Measurements from ENCODE around the gene TPP2. TPM values are rescaled to one million over a fixed set of nuclear protein-coding genes. Genes with fewer than 3 reads are reported as not detected.

Gene TPP2
- polyA plus RNA-seq, 1 donor from 2014 or later: 45.4 TPM

DNA sequence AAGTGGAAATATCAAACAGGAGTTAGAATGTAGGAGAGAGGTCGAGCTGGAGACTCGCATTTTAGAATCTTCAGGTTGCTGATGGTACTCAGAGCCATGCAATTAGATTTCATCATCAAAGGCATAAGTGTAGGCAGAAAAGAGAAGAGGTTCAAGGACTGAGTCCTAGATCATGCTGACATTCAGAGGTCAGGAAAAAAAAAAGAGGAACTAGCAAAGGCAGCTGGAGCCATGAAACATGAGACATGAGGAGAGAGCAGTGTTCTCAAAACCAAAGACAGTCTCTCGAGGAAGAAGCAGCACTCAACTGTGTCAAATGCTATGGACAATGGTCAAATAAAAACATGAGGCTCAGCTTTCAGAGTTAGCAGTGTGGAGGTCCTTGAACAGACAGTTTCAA, 12.4 kb upstream of the TPP2 start:
- Histone ChIP-seq H3K9me2 (ENCODE audit: insufficient read depth, low read length) (no peaks in the 10 kb centered on the region), H3K4me2 (ENCODE audit: low read length) (no peak overlapping the region), H3K4me3 (ENCODE audit: low read length) (no peak overlapping the region), H3F3A (ENCODE audit: insufficient read depth, low read length, poor library complexity, severe bottlenecking) (no peaks in the 10 kb centered on the region), H4K20me1 (ENCODE audit: insufficient read depth) (no peaks in the 10 kb centered on the region), H3K36me3 (ENCODE audit: insufficient read depth, low read length) (no peaks in the 10 kb centered on the region), H3K27me3 (ENCODE audit: insufficient read depth, low read depth, low read length) (no peaks in the 10 kb centered on the region), H3K79me2 (replicated peaks; ENCODE audit: insufficient read depth, low read length) (no peaks in the 10 kb centered on the region), H3K9ac (ENCODE audit: low read length) (no peak overlapping the region), H3K27ac (ENCODE audit: low read length) (no peak overlapping the region), H3K9me3 (ENCODE audit: low read length) (no peaks in the 10 kb centered on the region), H2AFZ (ENCODE audit: low read depth, low read length) (no peak overlapping the region)
- TF ChIP-seq RAD21 (conservative IDR thresholded peaks at IDR 0.05): no peak
- no peak for TF ChIP-seq EP300 (conservative IDR thresholded peaks at IDR 0.05; ENCODE audit: poor library complexity, severe bottlenecking)
- TF ChIP-seq TAF1 (IDR thresholded peaks at IDR 0.05; ENCODE audit: low read depth): no peak
- no peak for TF ChIP-seq POLR2AphosphoS5 (IDR thresholded peaks at IDR 0.05)
- TF ChIP-seq EZH2 (IDR thresholded peaks at IDR 0.05; ENCODE audit: borderline replicate concordance, insufficient read depth, low read length, poor library complexity, severe bottlenecking): no peak
- TF ChIP-seq, protein P1, sequence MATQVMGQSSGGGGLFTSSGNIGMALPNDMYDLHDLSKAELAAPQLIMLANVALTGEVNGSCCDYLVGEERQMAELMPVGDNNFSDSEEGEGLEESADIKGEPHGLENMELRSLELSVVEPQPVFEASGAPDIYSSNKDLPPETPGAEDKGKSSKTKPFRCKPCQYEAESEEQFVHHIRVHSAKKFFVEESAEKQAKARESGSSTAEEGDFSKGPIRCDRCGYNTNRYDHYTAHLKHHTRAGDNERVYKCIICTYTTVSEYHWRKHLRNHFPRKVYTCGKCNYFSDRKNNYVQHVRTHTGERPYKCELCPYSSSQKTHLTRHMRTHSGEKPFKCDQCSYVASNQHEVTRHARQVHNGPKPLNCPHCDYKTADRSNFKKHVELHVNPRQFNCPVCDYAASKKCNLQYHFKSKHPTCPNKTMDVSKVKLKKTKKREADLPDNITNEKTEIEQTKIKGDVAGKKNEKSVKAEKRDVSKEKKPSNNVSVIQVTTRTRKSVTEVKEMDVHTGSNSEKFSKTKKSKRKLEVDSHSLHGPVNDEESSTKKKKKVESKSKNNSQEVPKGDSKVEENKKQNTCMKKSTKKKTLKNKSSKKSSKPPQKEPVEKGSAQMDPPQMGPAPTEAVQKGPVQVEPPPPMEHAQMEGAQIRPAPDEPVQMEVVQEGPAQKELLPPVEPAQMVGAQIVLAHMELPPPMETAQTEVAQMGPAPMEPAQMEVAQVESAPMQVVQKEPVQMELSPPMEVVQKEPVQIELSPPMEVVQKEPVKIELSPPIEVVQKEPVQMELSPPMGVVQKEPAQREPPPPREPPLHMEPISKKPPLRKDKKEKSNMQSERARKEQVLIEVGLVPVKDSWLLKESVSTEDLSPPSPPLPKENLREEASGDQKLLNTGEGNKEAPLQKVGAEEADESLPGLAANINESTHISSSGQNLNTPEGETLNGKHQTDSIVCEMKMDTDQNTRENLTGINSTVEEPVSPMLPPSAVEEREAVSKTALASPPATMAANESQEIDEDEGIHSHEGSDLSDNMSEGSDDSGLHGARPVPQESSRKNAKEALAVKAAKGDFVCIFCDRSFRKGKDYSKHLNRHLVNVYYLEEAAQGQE (IDR thresholded peaks at IDR 0.05; ENCODE audit: borderline replicate concordance): no peak
- no peak for TF ChIP-seq SMC3 (conservative IDR thresholded peaks at IDR 0.05; ENCODE audit: poor library complexity)
- TF ChIP-seq, protein P2, sequence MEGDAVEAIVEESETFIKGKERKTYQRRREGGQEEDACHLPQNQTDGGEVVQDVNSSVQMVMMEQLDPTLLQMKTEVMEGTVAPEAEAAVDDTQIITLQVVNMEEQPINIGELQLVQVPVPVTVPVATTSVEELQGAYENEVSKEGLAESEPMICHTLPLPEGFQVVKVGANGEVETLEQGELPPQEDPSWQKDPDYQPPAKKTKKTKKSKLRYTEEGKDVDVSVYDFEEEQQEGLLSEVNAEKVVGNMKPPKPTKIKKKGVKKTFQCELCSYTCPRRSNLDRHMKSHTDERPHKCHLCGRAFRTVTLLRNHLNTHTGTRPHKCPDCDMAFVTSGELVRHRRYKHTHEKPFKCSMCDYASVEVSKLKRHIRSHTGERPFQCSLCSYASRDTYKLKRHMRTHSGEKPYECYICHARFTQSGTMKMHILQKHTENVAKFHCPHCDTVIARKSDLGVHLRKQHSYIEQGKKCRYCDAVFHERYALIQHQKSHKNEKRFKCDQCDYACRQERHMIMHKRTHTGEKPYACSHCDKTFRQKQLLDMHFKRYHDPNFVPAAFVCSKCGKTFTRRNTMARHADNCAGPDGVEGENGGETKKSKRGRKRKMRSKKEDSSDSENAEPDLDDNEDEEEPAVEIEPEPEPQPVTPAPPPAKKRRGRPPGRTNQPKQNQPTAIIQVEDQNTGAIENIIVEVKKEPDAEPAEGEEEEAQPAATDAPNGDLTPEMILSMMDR (IDR thresholded peaks at IDR 0.05; ENCODE audit: poor library complexity, severe bottlenecking): no peak

DNA sequence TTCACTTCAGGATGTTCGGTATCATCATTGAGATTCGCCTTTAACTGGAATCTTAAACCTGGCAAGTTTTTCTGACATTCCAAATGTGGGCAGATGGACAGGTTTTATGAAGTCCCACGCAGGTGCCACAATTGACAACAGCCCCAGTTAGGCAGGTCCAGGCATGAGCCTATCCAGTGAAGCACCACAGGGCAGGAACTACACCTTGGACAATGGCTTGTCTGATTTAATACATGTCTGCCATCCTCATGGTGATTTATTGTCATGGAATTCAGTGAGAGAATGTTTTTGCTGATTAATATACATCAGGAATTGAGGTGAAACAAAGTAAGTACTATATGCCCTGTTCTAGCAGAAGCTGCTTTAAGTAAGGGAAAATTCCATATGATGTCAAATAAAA, 10.2 kb upstream of the TPP2 start:
- Histone ChIP-seq H4K20me1 (ENCODE audit: insufficient read depth) (no peaks in the 10 kb centered on the region), H3K9me3 (ENCODE audit: low read length) (no peaks in the 10 kb centered on the region), H3K27me3 (ENCODE audit: insufficient read depth, low read depth, low read length) (no peaks in the 10 kb centered on the region), H3K36me3 (ENCODE audit: insufficient read depth, low read length) (no peaks in the 10 kb centered on the region), H3F3A (ENCODE audit: insufficient read depth, low read length, poor library complexity, severe bottlenecking) (no peaks in the 10 kb centered on the region), H3K4me2 (ENCODE audit: low read length) (no peak overlapping the region), H3K79me2 (replicated peaks; ENCODE audit: insufficient read depth, low read length) (no peaks in the 10 kb centered on the region), H3K9ac (ENCODE audit: low read length) (no peak overlapping the region), H3K9me2 (ENCODE audit: insufficient read depth, low read length) (no peaks in the 10 kb centered on the region), H2AFZ (ENCODE audit: low read depth, low read length) (no peak overlapping the region), H3K27ac (ENCODE audit: low read length) (no peak overlapping the region), H3K4me3 (ENCODE audit: low read length) (no peak overlapping the region)
- TF ChIP-seq RAD21 (conservative IDR thresholded peaks at IDR 0.05) (no peak), EP300 (conservative IDR thresholded peaks at IDR 0.05; ENCODE audit: poor library complexity, severe bottlenecking) (no peak), EZH2 (IDR thresholded peaks at IDR 0.05; ENCODE audit: borderline replicate concordance, insufficient read depth, low read length, poor library complexity, severe bottlenecking) (no peak), POLR2AphosphoS5 (IDR thresholded peaks at IDR 0.05) (no peak), SMC3 (conservative IDR thresholded peaks at IDR 0.05; ENCODE audit: poor library complexity) (no peak), MXI1 (conservative IDR thresholded peaks at IDR 0.05; ENCODE audit: poor library complexity, severe bottlenecking) (no peak), TAF1 (IDR thresholded peaks at IDR 0.05; ENCODE audit: low read depth) (no peak)
- TF ChIP-seq, protein P2 (IDR thresholded peaks at IDR 0.05; ENCODE audit: poor library complexity, severe bottlenecking): no peak
- TF ChIP-seq, protein P1 (IDR thresholded peaks at IDR 0.05; ENCODE audit: borderline replicate concordance): no peak

All from neural cell (in vitro differentiated cells).